ENCODE measurements around the gene GPR158.

Gene GPR158

DNA sequence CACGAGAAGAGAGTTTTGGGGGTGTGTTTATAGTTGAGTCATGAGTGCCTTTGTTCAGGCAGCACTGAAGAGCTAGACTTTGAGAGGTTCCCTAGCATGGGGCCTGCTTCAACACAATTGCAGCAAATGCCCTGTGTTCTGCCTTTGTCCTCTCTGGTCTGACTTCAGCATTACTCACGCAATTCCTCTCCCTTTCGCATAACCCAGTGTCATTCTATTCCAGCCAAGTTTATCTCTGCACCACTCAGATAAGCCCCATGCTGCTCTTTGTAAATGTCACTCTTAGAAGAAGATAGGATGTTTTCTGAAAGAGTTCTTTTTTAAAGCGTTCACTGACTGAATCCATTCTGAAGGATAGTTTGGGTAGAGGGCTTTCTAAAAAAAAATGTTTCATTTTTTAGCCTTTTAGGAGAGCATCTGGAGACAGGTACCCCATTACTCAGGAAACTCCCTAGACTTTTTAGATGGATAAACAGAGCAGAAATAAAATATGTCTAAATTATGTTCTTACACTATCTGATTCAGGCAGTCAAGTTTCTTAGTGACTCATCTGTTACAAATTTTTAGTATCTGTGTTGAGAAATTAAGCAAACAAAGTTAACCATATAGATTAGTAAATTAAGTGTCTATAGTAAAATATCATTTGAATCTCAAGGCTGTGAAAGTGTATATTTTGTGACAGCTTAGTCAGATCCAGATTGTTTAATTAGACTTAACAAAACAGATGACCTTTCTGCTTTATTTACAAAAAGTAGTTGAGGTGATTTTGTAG lies 318.5 kb downstream of the GPR158 start:
- DNase-seq (ENCODE audit: low spot score) (peak; percentile 12), FAIRE-seq (no peak)

- FAIRE-seq: no peak
- DNase-seq (ENCODE audit: low spot score): no peak
Observed at GRCh38 chr10:25497246-25497645, 322.4 kb downstream of the GPR158 start.

- DNase-seq (ENCODE audit: low spot score) (no peak), FAIRE-seq (no peak)
Observed at GRCh38 chr10:25498645-25499044, 323.8 kb downstream of the GPR158 start.

DNA sequence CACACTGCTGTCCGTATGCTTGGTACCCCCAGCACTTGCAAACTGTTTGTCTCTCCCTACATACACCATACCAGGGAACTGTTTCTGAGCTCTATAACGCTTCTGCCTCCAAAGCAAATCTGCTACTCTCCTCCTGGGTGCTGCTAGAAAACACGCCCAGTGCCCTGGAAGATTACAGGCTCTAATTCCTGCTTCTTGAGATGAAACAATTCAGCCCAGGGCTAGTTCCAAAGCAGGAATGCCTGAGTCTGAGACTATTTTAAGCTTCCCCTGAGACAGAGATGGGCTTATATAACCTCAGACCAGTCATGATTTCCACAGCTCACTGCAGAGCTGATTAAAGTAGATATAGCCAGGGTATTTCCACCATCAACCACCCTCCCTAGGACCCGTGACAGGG lies 327.1 kb downstream of the GPR158 start:
- no peak for FAIRE-seq
- DNase-seq (ENCODE audit: low spot score): no peak

GRCh38 chr10:25502453-25502852 lies 327.7 kb downstream of the GPR158 start:
- DNase-seq (ENCODE audit: low spot score) (no peak), FAIRE-seq (no peak)

GRCh38 chr10:25504306-25504705 lies 329.5 kb downstream of the GPR158 start:
- FAIRE-seq: no peak
- no peak for DNase-seq (ENCODE audit: low spot score)

- DNase-seq (ENCODE audit: low spot score): no peak
- FAIRE-seq: no peak
Observed at GRCh38 chr10:25504838-25505237, 330.0 kb downstream of the GPR158 start.

DNA sequence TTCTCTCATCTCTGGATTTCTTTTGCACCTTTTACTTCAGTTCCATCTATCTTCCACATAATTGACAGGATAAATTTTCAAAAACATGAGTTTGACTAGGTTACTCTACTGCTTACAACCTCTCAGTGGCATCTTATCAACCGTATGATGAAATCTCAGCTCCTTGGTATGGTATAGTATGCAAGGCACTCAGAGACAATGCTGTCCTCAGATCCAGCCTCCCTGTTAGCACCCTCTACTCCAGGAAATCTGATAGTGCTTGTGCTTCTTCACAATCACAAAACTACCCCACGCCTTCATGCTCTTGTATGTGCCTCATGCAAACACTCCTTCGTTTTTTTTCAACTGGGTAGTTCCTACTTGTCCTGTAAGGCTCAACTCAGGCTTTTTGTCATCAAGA lies 330.7 kb downstream of the GPR158 start:
- FAIRE-seq: no peak
- no peak for DNase-seq (ENCODE audit: low spot score)

- no peak for DNase-seq (ENCODE audit: low spot score)
- no peak for FAIRE-seq
Observed at GRCh38 chr10:25506821-25507335, 332.1 kb downstream of the GPR158 start.

DNA sequence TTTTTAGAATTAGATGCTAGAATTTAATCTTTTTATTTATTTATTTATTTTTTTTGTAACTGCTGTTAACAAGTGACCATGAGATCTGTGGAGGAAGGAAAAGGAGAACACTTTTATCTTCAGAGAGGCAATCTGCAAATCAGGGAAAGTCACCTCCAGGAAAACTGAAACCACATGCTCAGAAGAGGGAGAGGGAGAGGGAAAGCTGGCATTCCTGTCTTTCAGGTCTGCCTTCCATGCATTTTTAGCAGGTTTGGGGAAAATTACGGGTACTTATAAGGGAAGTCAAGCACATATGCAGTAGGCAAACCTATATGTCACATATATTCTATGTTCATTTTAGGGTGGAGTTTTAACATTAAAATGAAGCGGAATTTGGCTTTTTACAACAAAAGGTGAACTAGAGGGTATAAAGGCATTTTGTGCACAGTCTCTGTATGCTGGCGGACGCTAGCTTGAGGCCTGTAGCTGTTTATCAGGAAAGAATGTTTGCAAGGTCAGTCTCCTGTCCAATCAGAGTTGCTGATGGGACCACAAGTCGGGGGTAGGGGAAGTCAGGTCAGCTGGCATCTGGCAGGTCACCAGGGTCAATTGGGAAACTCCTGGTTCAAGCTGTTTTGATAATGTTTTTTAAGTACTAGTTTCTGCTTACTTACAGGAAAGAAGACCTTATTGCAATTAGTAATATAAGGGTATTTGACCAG lies 333.5 kb downstream of the GPR158 start:
- no peak for FAIRE-seq

DNA sequence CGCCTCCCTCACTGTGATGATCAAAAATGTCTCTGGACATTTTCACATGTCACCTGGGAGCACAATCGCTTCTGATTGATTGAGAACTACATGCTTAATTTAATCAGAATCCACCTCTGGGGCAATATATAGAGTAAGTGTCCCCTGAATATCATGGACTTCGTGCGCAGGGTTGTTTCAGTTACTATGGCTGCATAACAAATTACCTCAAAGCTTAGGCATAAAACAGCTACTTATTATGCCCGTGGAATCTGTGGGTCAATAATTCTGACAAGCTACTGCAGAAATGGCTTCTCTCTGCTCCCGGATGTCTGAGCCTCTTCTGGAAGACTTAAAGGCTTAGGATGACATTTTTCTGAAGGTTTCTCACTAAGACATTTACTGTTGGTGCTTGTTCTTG lies 334.4 kb downstream of the GPR158 start:
- DNase-seq (ENCODE audit: low spot score): no peak
- no peak for FAIRE-seq

More for the DNA sequence above, 333.5 kb downstream of the GPR158 start:
- DNase-seq (ENCODE audit: low spot score): no peak

- FAIRE-seq: no peak
- DNase-seq (ENCODE audit: low spot score): no peak
Observed at GRCh38 chr10:25522294-25522693, 347.5 kb downstream of the GPR158 start.

DNA sequence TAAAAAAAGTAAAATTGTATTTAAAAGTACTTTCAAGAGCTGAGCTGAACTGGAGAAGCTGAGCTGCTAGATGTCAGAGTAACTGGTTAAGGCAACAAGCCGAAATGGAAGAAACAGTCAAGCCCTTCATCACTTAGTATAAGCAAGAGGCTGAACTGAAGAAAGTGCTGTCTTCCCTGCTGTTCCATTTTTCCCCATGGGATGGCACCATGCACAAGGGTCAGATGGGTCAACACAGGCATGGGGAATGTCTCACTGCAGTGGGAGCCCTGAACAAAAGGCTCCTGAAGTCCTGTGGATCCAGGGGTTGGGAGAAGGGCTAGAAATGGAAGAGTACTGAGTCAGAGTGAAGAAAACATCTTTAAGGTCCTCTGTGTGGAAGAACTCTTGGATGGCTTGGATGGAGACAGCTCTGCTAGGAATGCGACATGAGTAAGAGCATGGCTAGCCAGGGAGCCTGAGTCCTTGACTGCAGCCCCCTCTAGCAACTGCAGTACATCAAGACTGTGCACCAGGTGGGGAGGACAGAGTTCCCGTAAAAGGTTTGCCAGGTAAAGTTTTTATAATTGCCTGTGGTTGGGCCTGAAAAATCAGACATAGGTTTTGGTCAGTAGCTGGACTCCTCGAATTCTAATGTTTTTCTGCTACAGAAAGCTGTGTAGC lies 348.3 kb downstream of the GPR158 start:
- no peak for DNase-seq (ENCODE audit: low spot score)
- no peak for FAIRE-seq

DNA sequence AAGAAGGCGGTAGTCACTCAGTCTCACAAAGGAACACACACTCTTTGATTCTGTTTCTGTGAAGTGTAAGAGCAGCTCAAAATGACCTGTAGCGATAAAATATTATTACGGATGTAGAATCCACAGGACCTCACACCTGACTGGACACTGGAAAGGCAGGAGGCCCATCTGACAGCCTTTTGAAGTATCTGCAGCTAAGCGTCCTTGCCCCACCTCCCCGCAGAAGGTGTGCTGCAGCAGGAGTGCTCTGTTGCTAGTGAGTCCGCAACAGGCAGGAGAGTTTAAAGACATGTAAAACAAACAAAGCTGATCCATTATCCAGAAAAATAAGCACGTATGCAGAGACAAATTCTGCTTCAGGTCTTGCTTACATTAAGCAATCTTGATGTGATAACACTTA lies 355.5 kb downstream of the GPR158 start:
- FAIRE-seq: no peak
- no peak for DNase-seq (ENCODE audit: low spot score)

DNA sequence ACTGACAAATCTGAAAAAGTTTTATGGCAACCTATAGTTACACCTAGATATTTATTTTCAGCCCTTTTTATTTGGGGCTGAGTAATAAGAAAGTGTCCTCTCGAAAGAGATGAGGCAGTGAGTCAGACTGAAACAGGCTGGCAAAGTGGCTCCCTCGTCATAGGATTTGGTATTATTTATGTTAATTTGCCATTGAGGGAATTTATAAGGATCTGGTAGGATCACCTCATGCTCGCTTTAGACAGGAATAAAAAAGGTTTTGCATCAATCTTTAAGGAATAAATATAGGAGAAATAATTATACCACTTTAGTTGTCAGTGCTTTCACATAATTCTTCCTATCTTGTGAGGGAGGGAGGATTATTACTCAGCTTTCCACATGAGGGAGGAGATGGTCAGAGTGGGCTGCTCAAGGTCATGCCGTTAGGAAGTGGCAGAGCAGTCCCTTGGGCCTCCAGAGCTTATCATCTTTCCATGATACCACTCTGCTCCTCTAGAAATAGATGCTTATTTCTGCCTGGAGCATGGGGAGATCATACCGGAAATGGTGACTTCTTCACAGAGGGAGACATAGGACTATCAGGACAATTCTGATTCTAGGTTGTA lies 356.8 kb downstream of the GPR158 start:
- no peak for FAIRE-seq
- no peak for DNase-seq (ENCODE audit: low spot score)

GRCh38 chr10:25532213-25532612 lies 357.4 kb downstream of the GPR158 start:
- DNase-seq (ENCODE audit: low spot score) (no peak), FAIRE-seq (no peak)

DNA sequence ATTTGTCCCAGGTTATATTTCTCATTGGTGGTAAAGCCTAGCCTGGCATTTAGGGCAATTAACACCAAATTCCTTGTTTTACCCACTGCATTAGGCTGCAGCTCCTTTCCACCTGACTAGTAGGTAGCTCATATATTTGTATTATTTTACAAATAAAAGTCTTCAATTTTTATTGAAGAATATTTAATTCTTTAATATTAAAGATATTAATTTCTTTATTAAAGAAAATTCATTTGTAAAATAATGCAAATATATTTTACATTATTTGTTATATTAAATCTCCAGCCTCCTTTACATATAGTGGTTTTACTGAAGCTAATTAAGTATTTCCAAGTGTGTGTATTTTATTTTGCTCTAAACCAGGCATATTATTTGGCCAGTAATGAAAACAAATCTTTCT lies 361.2 kb downstream of the GPR158 start:
- no peak for DNase-seq (ENCODE audit: low spot score)
- FAIRE-seq: no peak

- no peak for FAIRE-seq
Observed at GRCh38 chr10:25547382-25547781, 372.6 kb downstream of the GPR158 start.

DNA sequence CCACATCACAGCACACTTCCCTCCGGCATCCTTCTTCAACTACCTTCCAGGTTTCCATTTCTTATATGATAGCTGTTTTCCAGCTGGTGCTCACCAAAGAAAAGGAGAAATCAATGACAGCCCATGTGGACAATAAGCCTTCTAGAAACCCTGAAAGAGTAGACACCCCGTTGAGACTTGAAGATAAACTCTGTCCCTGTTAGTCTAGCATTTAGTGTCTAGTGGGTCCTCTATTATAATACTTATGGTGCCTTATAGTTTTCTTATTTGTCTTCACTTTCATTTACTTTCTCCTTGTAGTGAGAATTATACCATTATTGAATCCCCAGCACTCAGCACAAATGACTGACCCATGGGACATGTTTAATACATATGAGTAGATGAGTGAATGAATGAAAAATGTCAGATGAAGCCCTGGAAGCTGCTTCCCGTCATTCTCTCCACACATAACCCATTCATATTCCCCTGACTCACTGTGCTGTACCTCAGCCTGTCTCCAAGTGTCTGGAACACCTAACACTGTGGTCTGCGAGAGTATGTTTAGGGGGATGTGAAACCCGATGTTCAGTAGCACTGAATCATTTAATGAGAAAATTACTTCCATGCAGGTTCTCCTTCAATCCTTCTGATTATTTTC lies 377.6 kb downstream of the GPR158 start:
- no peak for FAIRE-seq
- no peak for DNase-seq (ENCODE audit: low spot score)

More at GRCh38 chr10:25547382-25547781, 372.6 kb downstream of the GPR158 start:
- no peak for DNase-seq (ENCODE audit: low spot score)

DNA sequence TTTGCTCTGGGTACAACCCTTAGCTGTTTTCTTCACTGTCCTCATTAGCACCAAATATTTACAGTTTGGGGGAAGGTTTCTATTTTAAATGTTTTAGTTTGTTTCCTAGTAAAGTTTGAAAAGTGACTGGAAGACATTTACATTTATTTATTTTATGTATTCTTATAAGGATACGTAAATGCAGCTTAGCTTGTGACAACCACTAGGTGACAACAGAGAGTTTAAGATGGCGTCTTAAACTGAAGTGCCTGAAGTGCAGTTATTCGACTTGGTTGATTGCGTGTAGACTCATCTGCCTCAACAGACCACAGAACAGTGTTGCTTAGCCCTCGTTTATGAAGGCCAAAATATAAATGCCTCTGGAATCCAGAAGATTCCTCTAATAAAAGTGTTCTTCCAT lies 381.1 kb downstream of the GPR158 start:
- FAIRE-seq: no peak
- no peak for DNase-seq (ENCODE audit: low spot score)

GRCh38 chr10:25556457-25556856 lies 381.7 kb downstream of the GPR158 start:
- FAIRE-seq: no peak
- DNase-seq (ENCODE audit: low spot score): peak; percentile 59
